SU-DHL-6 (cell line): ENCODE results near the gene TRDN.

Source experiments
- CTCF ChIP-seq: fragments of 200-600 bp; sonication (generic); IDR thresholded peaks from one replicate; pipeline ENCODE4 v1.5.1; 2017; ENCODE audit warnings: antibody characterized with exemption, mild to moderate bottlenecking, low read length, moderate library complexity; ENCODE audit not compliant: insufficient read depth, poor library complexity, severe bottlenecking
- EZH2phosphoT487 ChIP-seq: fragments of 200-600 bp; sonication (generic), shearing (Covaris generic); conservative IDR thresholded peaks from 2 replicates; pipeline ENCODE4 v1.6.1; 2018; ENCODE audit warnings: mild to moderate bottlenecking, antibody characterized with exemption, low read length, moderate library complexity, mixed read lengths

DNA sequence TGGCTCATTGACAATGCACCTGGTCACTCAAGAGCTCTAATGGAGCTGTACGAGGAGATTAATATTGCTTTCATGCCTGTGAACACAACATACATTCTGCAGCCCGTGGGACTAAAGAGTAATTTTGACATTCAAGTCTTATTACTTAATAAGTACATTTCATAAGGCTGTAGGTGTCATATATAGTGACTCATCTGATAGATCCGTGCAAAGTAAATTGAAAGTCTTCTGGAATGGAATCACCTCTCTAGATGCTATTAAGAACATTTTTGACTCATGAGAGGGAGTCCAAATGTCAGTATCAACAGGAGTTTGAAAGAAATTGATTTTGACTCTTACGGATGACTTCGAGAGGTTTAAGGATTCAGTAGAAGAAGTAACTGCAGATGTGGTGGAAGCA lies 372.8 kb downstream of the TRDN start:
- TF ChIP-seq CTCF = no peak
- no peak for TF ChIP-seq EZH2phosphoT487
